ENCODE results near the gene BRDT. TPM values are rescaled to one million over a fixed set of nuclear protein-coding genes. Genes with fewer than 3 reads are reported as not detected.

BRDT gene
- total RNA-seq, 2 donors from 2014 or later, result not detected

DNA sequence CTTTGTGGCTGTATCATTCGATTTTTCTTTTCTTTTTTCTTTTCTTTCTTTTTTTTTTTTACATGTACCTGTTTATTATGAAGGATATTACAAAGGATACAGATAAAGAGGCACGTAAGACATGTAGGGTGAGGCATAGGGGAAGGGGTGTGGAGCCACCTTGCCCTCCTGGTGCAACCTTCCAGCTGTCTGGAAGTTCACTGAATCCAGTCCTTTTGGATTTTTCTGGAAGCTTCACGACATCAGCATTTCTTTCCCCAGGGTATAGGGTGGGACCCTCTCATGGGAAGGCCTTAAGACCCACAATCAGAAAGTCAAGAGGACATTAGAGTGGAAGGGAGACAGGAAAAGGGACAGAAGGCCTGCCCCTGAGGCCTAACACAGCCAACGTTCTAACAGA, 33.2 kb upstream of the BRDT start:
- Histone ChIP-seq H3K27me3 (replicated peaks; ENCODE audit: insufficient read depth) (no peaks in the 10 kb centered on the region), H3K4me3 (no peak overlapping the region), H3K9me3 (no peaks in the 10 kb centered on the region), H3K4me1 (ENCODE audit: control insufficient read depth in 1 of 2, low read depth in 2 of 2) (no peaks in the 10 kb centered on the region), H3K36me3 (no peaks in the 10 kb centered on the region), H3K27ac (no peak overlapping the region)
- TF ChIP-seq, protein P1, sequence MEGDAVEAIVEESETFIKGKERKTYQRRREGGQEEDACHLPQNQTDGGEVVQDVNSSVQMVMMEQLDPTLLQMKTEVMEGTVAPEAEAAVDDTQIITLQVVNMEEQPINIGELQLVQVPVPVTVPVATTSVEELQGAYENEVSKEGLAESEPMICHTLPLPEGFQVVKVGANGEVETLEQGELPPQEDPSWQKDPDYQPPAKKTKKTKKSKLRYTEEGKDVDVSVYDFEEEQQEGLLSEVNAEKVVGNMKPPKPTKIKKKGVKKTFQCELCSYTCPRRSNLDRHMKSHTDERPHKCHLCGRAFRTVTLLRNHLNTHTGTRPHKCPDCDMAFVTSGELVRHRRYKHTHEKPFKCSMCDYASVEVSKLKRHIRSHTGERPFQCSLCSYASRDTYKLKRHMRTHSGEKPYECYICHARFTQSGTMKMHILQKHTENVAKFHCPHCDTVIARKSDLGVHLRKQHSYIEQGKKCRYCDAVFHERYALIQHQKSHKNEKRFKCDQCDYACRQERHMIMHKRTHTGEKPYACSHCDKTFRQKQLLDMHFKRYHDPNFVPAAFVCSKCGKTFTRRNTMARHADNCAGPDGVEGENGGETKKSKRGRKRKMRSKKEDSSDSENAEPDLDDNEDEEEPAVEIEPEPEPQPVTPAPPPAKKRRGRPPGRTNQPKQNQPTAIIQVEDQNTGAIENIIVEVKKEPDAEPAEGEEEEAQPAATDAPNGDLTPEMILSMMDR (IDR thresholded peaks at IDR 0.05), result no peak
- DNase-seq (ENCODE audit: low spot score) (no peak), ATAC-seq (ENCODE audit: insufficient number of reproducible peaks, low FRiP score, low read depth) (no peak)

DNA sequence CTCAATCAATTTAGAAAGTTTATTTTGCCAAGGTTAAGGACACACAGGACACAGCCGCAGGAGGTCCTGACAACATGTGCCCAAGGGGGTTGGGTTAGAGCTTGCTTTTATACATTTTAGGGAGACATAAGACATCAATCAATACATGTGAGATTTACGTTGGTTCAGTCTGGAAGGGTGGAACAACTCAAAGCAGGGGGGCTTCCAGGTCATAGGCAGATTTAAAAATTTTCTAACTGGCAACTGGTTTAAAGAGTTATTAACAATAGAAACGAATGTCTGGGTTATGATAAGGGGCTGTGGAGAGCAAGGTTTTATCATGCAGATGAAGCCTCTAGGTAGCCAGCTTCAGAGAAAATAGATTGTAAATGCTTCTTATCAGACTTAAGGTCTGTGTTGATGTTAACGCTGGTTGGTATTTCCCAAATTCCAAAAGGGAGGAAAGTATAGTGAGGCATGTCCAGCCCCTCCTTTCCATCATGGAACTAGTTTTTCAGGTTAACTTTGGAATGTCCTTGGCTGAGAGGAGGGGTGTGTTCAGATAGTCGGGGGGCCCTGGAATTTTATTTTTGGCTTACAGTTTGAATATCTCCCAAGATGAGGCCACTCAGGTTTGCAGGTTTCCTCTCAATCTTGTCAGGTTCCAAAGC, 32.3 kb upstream of the BRDT start:
- no peak overlapping the region for H3K4me3 ChIP-seq
- no peaks in the 10 kb centered on the region for H3K9me3 ChIP-seq
- ATAC-seq (ENCODE audit: insufficient number of reproducible peaks, low FRiP score, low read depth), result no peak
- no peaks in the 10 kb centered on the region for H3K27me3 ChIP-seq (replicated peaks; ENCODE audit: insufficient read depth)
- H3K36me3 ChIP-seq, result no peaks in the 10 kb centered on the region
- TF ChIP-seq, protein P1 (IDR thresholded peaks at IDR 0.05), result no peak
- no peaks in the 10 kb centered on the region for H3K4me1 ChIP-seq (ENCODE audit: control insufficient read depth in 1 of 2, low read depth in 2 of 2)
- no peak overlapping the region for H3K27ac ChIP-seq
- DNase-seq (ENCODE audit: low spot score), result no peak

DNA sequence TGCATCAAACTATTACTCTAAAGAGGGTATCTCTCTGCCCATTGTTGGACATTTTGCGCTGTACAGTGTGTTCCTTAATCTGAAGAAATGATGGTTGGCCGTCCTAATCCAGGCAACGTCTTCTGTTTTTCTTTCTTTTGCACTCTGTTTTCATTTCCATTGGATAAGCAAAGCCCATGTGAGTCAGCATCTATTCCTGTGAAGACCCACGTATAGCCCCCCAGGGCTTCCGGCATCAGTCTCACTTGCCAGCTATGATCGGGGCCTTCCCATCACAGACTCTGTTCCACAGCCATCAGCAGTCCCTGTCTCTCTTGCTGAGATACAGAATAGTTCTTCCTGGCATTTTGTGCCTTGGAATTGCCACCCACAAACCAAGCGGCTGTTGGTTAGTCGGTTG, 29.2 kb upstream of the BRDT start:
- Histone ChIP-seq H3K36me3 (no peaks in the 10 kb centered on the region), H3K27me3 (replicated peaks; ENCODE audit: insufficient read depth) (no peaks in the 10 kb centered on the region), H3K4me3 (no peak overlapping the region), H3K4me1 (ENCODE audit: control insufficient read depth in 1 of 2, low read depth in 2 of 2) (no peaks in the 10 kb centered on the region), H3K9me3 (no peaks in the 10 kb centered on the region), H3K27ac (no peak overlapping the region)
- ATAC-seq (ENCODE audit: insufficient number of reproducible peaks, low FRiP score, low read depth), result no peak
- TF ChIP-seq, protein P1 (IDR thresholded peaks at IDR 0.05), result no peak
- no peak for DNase-seq (ENCODE audit: low spot score)

DNA sequence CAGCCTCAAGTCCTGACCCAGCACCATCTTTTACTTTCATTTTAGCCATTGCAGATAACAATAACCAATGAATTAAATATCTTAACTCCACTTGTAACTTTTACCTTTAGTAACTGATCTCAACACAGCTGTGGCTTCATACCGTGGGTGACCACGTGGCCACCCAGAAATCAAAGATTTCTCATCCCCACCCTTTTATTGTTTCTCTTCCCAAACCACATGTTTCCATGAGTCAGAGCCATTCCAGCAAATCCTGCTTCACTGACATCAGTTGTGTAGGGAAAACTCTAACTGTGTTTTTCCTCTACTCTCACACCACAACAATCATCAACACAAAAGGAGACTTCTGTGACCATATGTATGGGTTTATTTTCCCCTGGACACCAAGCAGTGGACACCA, 25.1 kb upstream of the BRDT start:
- no peak for DNase-seq (ENCODE audit: low spot score)
- TF ChIP-seq, protein P1 (IDR thresholded peaks at IDR 0.05), result no peak
- no peaks in the 10 kb centered on the region for H3K27me3 ChIP-seq (replicated peaks; ENCODE audit: insufficient read depth)
- H3K4me1 ChIP-seq (ENCODE audit: control insufficient read depth in 1 of 2, low read depth in 2 of 2), result no peaks in the 10 kb centered on the region
- no peak overlapping the region for H3K27ac ChIP-seq
- no peaks in the 10 kb centered on the region for H3K9me3 ChIP-seq
- no peak overlapping the region for H3K4me3 ChIP-seq
- ATAC-seq (ENCODE audit: insufficient number of reproducible peaks, low FRiP score, low read depth), result no peak
- H3K36me3 ChIP-seq, result no peaks in the 10 kb centered on the region

DNA sequence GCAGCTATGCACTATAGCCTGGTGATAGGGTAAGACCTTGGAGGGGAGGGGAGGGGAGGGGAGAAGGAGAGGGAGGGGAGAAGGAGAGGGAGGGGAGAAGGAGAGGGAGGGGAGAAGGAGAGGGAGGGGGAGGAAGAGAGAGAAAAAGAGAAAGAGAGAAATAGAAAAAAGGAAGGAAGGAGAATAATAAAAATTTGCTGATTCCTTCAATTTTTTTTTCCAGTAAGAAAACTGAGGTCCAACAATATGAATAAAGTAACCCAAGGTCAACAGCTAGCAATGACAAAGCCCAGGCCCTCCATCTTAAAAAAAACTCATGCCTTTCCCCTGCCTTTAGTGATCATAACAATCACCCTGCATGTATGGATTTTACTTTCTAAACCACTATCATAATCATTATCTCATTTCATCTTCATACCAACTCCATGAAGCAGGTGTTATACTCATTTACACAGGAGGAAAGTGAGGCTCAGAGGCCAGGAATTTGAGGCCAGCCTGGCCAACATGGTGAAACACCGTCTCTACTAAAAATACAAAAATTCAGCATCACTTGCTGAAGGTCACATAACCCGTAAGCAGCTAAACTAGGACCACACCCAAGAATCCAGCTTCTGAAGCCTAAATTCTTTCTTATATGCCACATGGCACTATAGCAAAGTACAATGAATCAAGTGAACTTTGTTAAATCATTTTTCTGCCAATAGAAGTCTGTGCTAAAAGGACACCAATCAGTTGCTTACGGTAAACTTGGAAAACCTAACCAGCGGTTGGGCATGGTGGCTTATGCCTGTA, 23.4 kb upstream of the BRDT start:
- TF ChIP-seq, protein P1 (IDR thresholded peaks at IDR 0.05), result no peak
- H3K36me3 ChIP-seq, result no peaks in the 10 kb centered on the region
- H3K4me3 ChIP-seq, result no peak overlapping the region
- H3K4me1 ChIP-seq (ENCODE audit: control insufficient read depth in 1 of 2, low read depth in 2 of 2), result no peaks in the 10 kb centered on the region
- no peaks in the 10 kb centered on the region for H3K9me3 ChIP-seq
- DNase-seq (ENCODE audit: low spot score) (no peak), ATAC-seq (ENCODE audit: insufficient number of reproducible peaks, low FRiP score, low read depth) (no peak)
- H3K27me3 ChIP-seq (replicated peaks; ENCODE audit: insufficient read depth), result no peaks in the 10 kb centered on the region
- H3K27ac ChIP-seq, result no peak overlapping the region
